ENCODE data around the gene PKHD1.

PKHD1 gene

GRCh38 chr6:52109171-52109571 lies 21.8 kb upstream of the PKHD1 start:
- POLR2A ChIA-PET = no interaction called here
- CTCF ChIA-PET = interaction anchor here (0.7 kb wide), 1 partner anchor 229 kb away, joined by 3 read pairs; no protein-coding TSS in a partner anchor
- DNase-seq (ENCODE audit: extremely low spot score) = no peak
- no peak for TF ChIP-seq CTBP1 (IDR thresholded peaks at IDR 0.05; ENCODE audit: borderline replicate concordance)

GRCh38 chr6:52108128-52108527 lies 20.7 kb upstream of the PKHD1 start:
- CTCF ChIA-PET = no interaction called here
- no peak for DNase-seq (ENCODE audit: extremely low spot score)
- TF ChIP-seq ELF4 (IDR thresholded peaks at IDR 0.05) (no peak), SUZ12 (IDR thresholded peaks at IDR 0.05) (no peak), NFRKB (IDR thresholded peaks at IDR 0.05) (no peak), PKNOX1 (IDR thresholded peaks at IDR 0.05) (no peak), BHLHE40 (IDR thresholded peaks at IDR 0.05; ENCODE audit: borderline replicate concordance) (no peak), SP1 (IDR thresholded peaks at IDR 0.05) (no peak), HDGF (IDR thresholded peaks at IDR 0.05; ENCODE audit: borderline replicate concordance) (no peak), FOXA1 (IDR thresholded peaks at IDR 0.05) (no peak), ZNF384 (IDR thresholded peaks at IDR 0.05) (no peak), TARDBP (IDR thresholded peaks at IDR 0.05) (no peak), ARNT (IDR thresholded peaks at IDR 0.05) (no peak), LEF1 (IDR thresholded peaks at IDR 0.05; ENCODE audit: borderline replicate concordance) (no peak), CTBP1 (IDR thresholded peaks at IDR 0.05; ENCODE audit: borderline replicate concordance) (no peak)
- POLR2A ChIA-PET = no interaction called here

GRCh38 chr6:52106994-52107393 lies 19.6 kb upstream of the PKHD1 start:
- ChIA-PET POLR2A (no interaction called here), CTCF (no interaction called here)
- no peak for TF ChIP-seq NFRKB (IDR thresholded peaks at IDR 0.05)
- no peak for TF ChIP-seq PKNOX1 (IDR thresholded peaks at IDR 0.05)
- no peak for TF ChIP-seq TARDBP (IDR thresholded peaks at IDR 0.05)
- no peak for TF ChIP-seq ZNF384 (IDR thresholded peaks at IDR 0.05)
- TF ChIP-seq CTBP1 (IDR thresholded peaks at IDR 0.05; ENCODE audit: borderline replicate concordance) = no peak
- TF ChIP-seq HDGF (IDR thresholded peaks at IDR 0.05; ENCODE audit: borderline replicate concordance) = no peak
- no peak for TF ChIP-seq ELF4 (IDR thresholded peaks at IDR 0.05)
- TF ChIP-seq LEF1 (IDR thresholded peaks at IDR 0.05; ENCODE audit: borderline replicate concordance) = no peak
- no peak for TF ChIP-seq FOXK2 (IDR thresholded peaks at IDR 0.05)
- no peak for TF ChIP-seq FOXM1 (IDR thresholded peaks at IDR 0.05; ENCODE audit: borderline replicate concordance)
- TF ChIP-seq ARNT (IDR thresholded peaks at IDR 0.05) = no peak
- TF ChIP-seq SP1 (IDR thresholded peaks at IDR 0.05) = no peak
- TF ChIP-seq FOXA1 (IDR thresholded peaks at IDR 0.05) = no peak
- no peak for TF ChIP-seq SUZ12 (IDR thresholded peaks at IDR 0.05)
- no peak for TF ChIP-seq L3MBTL2 (conservative IDR thresholded peaks at IDR 0.05)
- TF ChIP-seq BHLHE40 (IDR thresholded peaks at IDR 0.05; ENCODE audit: borderline replicate concordance) = no peak
- DNase-seq (ENCODE audit: extremely low spot score) = no peak

- ChIA-PET CTCF (no interaction called here), POLR2A (no interaction called here)
- DNase-seq (ENCODE audit: extremely low spot score) = no peak
- no peak for TF ChIP-seq PKNOX1 (IDR thresholded peaks at IDR 0.05)
- TF ChIP-seq FOXK2 (IDR thresholded peaks at IDR 0.05) = no peak
- TF ChIP-seq SP1 (IDR thresholded peaks at IDR 0.05) = no peak
- no peak for TF ChIP-seq ZNF384 (IDR thresholded peaks at IDR 0.05)
- TF ChIP-seq SUZ12 (IDR thresholded peaks at IDR 0.05) = no peak
- TF ChIP-seq BHLHE40 (IDR thresholded peaks at IDR 0.05; ENCODE audit: borderline replicate concordance) = no peak
- no peak for TF ChIP-seq L3MBTL2 (conservative IDR thresholded peaks at IDR 0.05)
- no peak for TF ChIP-seq ELF4 (IDR thresholded peaks at IDR 0.05)
- no peak for TF ChIP-seq ARNT (IDR thresholded peaks at IDR 0.05)
- no peak for TF ChIP-seq FOXA1 (IDR thresholded peaks at IDR 0.05)
- no peak for TF ChIP-seq LEF1 (IDR thresholded peaks at IDR 0.05; ENCODE audit: borderline replicate concordance)
These were observed 17.6 kb upstream of the PKHD1 start for GRCh38 chr6:52104979-52105378.

- no peak for DNase-seq (ENCODE audit: extremely low spot score)
- no peak for TF ChIP-seq SUZ12 (IDR thresholded peaks at IDR 0.05)
- TF ChIP-seq ARNT (IDR thresholded peaks at IDR 0.05) = no peak
- POLR2A ChIA-PET = no interaction called here
- CTCF ChIA-PET = no interaction called here
These were observed 16.2 kb upstream of the PKHD1 start for GRCh38 chr6:52103623-52104022.

- POLR2A ChIA-PET = no interaction called here
- CTCF ChIA-PET = no interaction called here
- TF ChIP-seq ELF4 (IDR thresholded peaks at IDR 0.05) (no peak), PKNOX1 (IDR thresholded peaks at IDR 0.05) (no peak), LEF1 (IDR thresholded peaks at IDR 0.05; ENCODE audit: borderline replicate concordance) (no peak), SP1 (IDR thresholded peaks at IDR 0.05) (no peak), FOXK2 (IDR thresholded peaks at IDR 0.05) (no peak), HDGF (IDR thresholded peaks at IDR 0.05; ENCODE audit: borderline replicate concordance) (no peak)
- no peak for DNase-seq (ENCODE audit: extremely low spot score)
These were observed 15.0 kb upstream of the PKHD1 start for GRCh38 chr6:52102405-52102804.

GRCh38 chr6:52098721-52099120 lies 11.3 kb upstream of the PKHD1 start:
- no peak for DNase-seq (ENCODE audit: extremely low spot score)
- ChIA-PET CTCF (no interaction called here), POLR2A (interaction anchor here (1.1 kb wide), 1 partner anchor 10 kb away, joined by 4 read pairs; no protein-coding TSS in a partner anchor)
- TF ChIP-seq ELF4 (IDR thresholded peaks at IDR 0.05) = no peak
- no peak for TF ChIP-seq ARNT (IDR thresholded peaks at IDR 0.05)
- no peak for TF ChIP-seq LEF1 (IDR thresholded peaks at IDR 0.05; ENCODE audit: borderline replicate concordance)
- TF ChIP-seq SP1 (IDR thresholded peaks at IDR 0.05) = no peak
- no peak for TF ChIP-seq FOXA1 (IDR thresholded peaks at IDR 0.05)
- TF ChIP-seq PKNOX1 (IDR thresholded peaks at IDR 0.05) = no peak
- no peak for TF ChIP-seq FOXK2 (IDR thresholded peaks at IDR 0.05)
- no peak for TF ChIP-seq HDGF (IDR thresholded peaks at IDR 0.05; ENCODE audit: borderline replicate concordance)
